ENCODE measurements around the gene NOP53. TPM values are rescaled to one million over a fixed set of nuclear protein-coding genes. Genes with fewer than 3 reads are reported as not detected.

Gene NOP53
- total and polyA plus RNA-seq, 9 of the 15 experiments (the other 6 are each of a cell fraction or from before 2014, with no cell fraction given), result 6.5 to 274 (median 145) TPM

DNA sequence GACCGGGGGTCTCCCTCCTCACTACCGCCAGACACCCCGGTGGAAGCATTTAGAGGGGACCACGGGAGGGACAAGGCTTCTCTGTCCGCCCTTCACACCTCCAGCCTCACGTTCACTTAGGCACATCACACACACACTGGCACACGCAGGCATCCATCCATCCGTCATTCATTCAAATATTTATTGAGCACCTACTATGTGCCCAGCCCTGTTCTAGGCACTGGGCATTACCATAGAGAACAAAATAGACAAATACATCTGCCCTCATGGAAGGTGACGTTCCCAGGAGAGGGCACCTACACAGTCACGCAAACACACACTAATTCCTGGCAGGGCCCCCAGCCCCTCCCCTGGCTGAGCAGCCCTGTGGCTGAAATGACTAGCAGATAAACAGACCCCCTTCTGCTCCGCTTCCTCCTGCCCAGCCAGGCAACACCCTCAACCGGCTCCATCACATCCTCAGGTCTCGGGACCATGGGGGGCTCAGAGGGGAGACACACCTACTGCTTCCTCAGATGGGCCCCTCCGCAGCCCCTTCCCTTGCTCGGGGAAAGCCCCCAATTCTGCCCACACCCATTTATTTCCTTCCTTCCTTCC lies 3.7 kb upstream of the NOP53 start:
- FAIRE-seq (no peak), DNase-seq (ENCODE audit: extremely low read depth in 1 of 4, low spot score in 3 of 4) (no peak), ATAC-seq (no peak)
- no peak overlapping the region for H3K4me2 ChIP-seq (ENCODE audit: insufficient read depth, low read length)
- in situ Hi-C loops (cut with MboI), result no loop called here
- peaks cover 24% of the 10 kb centered on the region; the same call in 2 of the 3 replicates for H3K36me3 ChIP-seq (ENCODE audit: control insufficient read depth, insufficient read depth, low read length)
- no peaks in the 10 kb centered on the region for H4K20me1 ChIP-seq (replicated peaks; ENCODE audit: control insufficient read depth, insufficient read depth, low read length)
- no peaks in the 10 kb centered on the region for H3K9me3 ChIP-seq (replicated peaks; ENCODE audit: control insufficient read depth, insufficient read depth, low read depth, low read length)
- no TSS peak for BruUV-seq (replicated peaks)
- WGBS (ENCODE audit: insufficient coverage, low coverage, missing lambda C conversion rate), result 87% methylated on average over 10 of the region's 15 CpGs
- H3K4me1 ChIP-seq (replicated peaks in 1 of 2; ENCODE audit: control insufficient read depth in 2 of 2, insufficient read depth in 2 of 2, low read length in 2 of 2), result peaks cover 24 to 31% of the 10 kb centered on the region in 2 experiments
- H3K9ac ChIP-seq (ENCODE audit: insufficient read depth in 1 of 2, low read depth in 2 of 2, low read length in 2 of 2), result no peak overlapping the region
- no peak overlapping the region for H3K27ac ChIP-seq (ENCODE audit: extremely low read depth, low read depth, low read length)
- no peaks in the 10 kb centered on the region for H3K9me1 ChIP-seq (ENCODE audit: control insufficient read depth, insufficient read depth, low read length)
- TF ChIP-seq POLR2G (IDR thresholded peaks at IDR 0.05; ENCODE audit: low read depth, low read length), result no peak
- TF ChIP-seq FUS (optimal IDR thresholded peaks at IDR 0.05; ENCODE audit: low read depth, low read length), result no peak
- TF ChIP-seq ZKSCAN1 (IDR thresholded peaks at IDR 0.05; ENCODE audit: low read depth, low read length), result peak; percentile 97
- TF ChIP-seq EP300 (IDR thresholded peaks at IDR 0.05; ENCODE audit: low read length), result no peak
- peak; percentile 77; the same call in 1 of the 2 replicates for TF ChIP-seq ZNF24 (IDR thresholded peaks at IDR 0.05)
- TF ChIP-seq, protein P1, sequence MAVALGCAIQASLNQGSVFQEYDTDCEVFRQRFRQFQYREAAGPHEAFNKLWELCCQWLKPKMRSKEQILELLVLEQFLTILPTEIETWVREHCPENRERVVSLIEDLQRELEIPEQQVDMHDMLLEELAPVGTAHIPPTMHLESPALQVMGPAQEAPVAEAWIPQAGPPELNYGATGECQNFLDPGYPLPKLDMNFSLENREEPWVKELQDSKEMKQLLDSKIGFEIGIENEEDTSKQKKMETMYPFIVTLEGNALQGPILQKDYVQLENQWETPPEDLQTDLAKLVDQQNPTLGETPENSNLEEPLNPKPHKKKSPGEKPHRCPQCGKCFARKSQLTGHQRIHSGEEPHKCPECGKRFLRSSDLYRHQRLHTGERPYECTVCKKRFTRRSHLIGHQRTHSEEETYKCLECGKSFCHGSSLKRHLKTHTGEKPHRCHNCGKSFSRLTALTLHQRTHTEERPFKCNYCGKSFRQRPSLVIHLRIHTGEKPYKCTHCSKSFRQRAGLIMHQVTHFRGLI (CRISPR knock-in tag; IDR thresholded peaks at IDR 0.05), result no peak
- no peak for TF ChIP-seq ZNF79 (CRISPR knock-in tag; IDR thresholded peaks at IDR 0.05; ENCODE audit: low read depth)
- TF ChIP-seq NFRKB (IDR thresholded peaks at IDR 0.05; ENCODE audit: low read depth), result no peak
- TF ChIP-seq, protein P2, sequence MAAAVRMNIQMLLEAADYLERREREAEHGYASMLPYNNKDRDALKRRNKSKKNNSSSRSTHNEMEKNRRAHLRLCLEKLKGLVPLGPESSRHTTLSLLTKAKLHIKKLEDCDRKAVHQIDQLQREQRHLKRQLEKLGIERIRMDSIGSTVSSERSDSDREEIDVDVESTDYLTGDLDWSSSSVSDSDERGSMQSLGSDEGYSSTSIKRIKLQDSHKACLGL (CRISPR knock-in tag; IDR thresholded peaks at IDR 0.05; ENCODE audit: borderline replicate concordance, poor library complexity, severe bottlenecking), result no peak
- TF ChIP-seq ADNP (tag; IDR thresholded peaks at IDR 0.05), result peak; percentile 49; the same call in 1 of the 2 replicates
- TF ChIP-seq TSC22D4 (tag; IDR thresholded peaks at IDR 0.05), result no peak
- TF ChIP-seq, protein P3, sequence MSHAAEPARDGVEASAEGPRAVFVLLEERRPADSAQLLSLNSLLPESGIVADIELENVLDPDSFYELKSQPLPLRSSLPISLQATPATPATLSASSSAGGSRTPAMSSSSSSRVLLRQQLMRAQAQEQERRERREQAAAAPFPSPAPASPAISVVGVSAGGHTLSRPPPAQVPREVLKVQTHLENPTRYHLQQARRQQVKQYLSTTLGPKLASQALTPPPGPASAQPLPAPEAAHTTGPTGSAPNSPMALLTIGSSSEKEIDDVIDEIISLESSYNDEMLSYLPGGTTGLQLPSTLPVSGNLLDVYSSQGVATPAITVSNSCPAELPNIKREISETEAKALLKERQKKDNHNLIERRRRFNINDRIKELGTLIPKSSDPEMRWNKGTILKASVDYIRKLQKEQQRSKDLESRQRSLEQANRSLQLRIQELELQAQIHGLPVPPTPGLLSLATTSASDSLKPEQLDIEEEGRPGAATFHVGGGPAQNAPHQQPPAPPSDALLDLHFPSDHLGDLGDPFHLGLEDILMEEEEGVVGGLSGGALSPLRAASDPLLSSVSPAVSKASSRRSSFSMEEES (CRISPR knock-in tag; IDR thresholded peaks at IDR 0.05), result no peak
- H3K79me2 ChIP-seq (ENCODE audit: control insufficient read depth, insufficient read depth, low read length), result peaks cover 17% of the 10 kb centered on the region
- ChIA-PET POLR2A (interaction anchor here (0.6 to 0.9 kb wide), 3 partner anchors 17 to 1639 kb away, joined by 3 read pairs; no protein-coding TSS in a partner anchor), CTCF (ENCODE audit: low intra/inter-chr PET ratio) (no interaction called here)
- intact Hi-C loops (cut with micrococcal nuclease), result no loop called here
- H2AFZ ChIP-seq (ENCODE audit: low read depth, low read length), result no peak overlapping the region
- H3K4me3 ChIP-seq, result no peak overlapping the region
- no peaks in the 10 kb centered on the region for H3K27me3 ChIP-seq (ENCODE audit: control insufficient read depth in 2 of 2, insufficient read depth in 2 of 2, low read length in 2 of 2)
